ENCODE results near the gene GALP. TPM values are rescaled to one million over a fixed set of nuclear protein-coding genes. Genes with fewer than 3 reads are reported as not detected.
"Not testable (repeated sequence)": the region's sequence is repeated elsewhere in the genome, so short reads cannot be mapped to it uniquely, and the experiment has no call there.

Gene GALP
- total RNA-seq, 1 donor from 2014 or later: not detected

- intact Hi-C loops (cut with micrococcal nuclease): no loop called here
Measured at GRCh38 chr19:56211718-56212117, 35.9 kb downstream of the GALP start.

GRCh38 chr19:56217039-56217949 lies 41.5 kb downstream of the GALP start:
- intact Hi-C loops (cut with micrococcal nuclease): no loop called here
- Mint-ChIP-seq H3K27me3 (ENCODE audit: low read depth) (peaks cover 6% of the 10 kb centered on the region), H3K9me3 (no peaks in the 10 kb centered on the region), H3K4me1 (ENCODE audit: low read depth) (no peaks in the 10 kb centered on the region), H3K27ac (no peak overlapping the region), H3K4me3 (ENCODE audit: low read depth) (no peak overlapping the region), H3K36me3 (ENCODE audit: low read depth) (no peaks in the 10 kb centered on the region)
- DNase-seq (ENCODE audit: low spot score): no peak

More at GRCh38 chr19:56211718-56212117, 35.9 kb downstream of the GALP start:
- no peak overlapping the region for H3K4me3 Mint-ChIP-seq (ENCODE audit: low read depth)
- no peak overlapping the region for H3K27ac Mint-ChIP-seq
- H3K9me3 Mint-ChIP-seq: no peaks in the 10 kb centered on the region
- no peaks in the 10 kb centered on the region for H3K36me3 Mint-ChIP-seq (ENCODE audit: low read depth)
- H3K4me1 Mint-ChIP-seq (ENCODE audit: low read depth): no peaks in the 10 kb centered on the region
- H3K27me3 Mint-ChIP-seq (ENCODE audit: low read depth): no peaks in the 10 kb centered on the region
- no peak for DNase-seq (ENCODE audit: low spot score)

- no peak overlapping the region for H3K27ac Mint-ChIP-seq
- no peak for DNase-seq (ENCODE audit: low spot score)
- H3K4me1 Mint-ChIP-seq (ENCODE audit: low read depth): no peaks in the 10 kb centered on the region
- intact Hi-C loops (cut with micrococcal nuclease): no loop called here
- H3K36me3 Mint-ChIP-seq (ENCODE audit: low read depth): no peaks in the 10 kb centered on the region
- H3K9me3 Mint-ChIP-seq: no peaks in the 10 kb centered on the region
- H3K4me3 Mint-ChIP-seq (ENCODE audit: low read depth): no peak overlapping the region
- H3K27me3 Mint-ChIP-seq (ENCODE audit: low read depth): peaks cover 6% of the 10 kb centered on the region
Measured at GRCh38 chr19:56218961-56219360, 43.2 kb downstream of the GALP start.

GRCh38 chr19:56221442-56221841 lies 45.6 kb downstream of the GALP start:
- H3K9me3 Mint-ChIP-seq; H3K27me3 Mint-ChIP-seq (ENCODE audit: low read depth); DNase-seq (ENCODE audit: low spot score); H3K4me1 Mint-ChIP-seq (ENCODE audit: low read depth); H3K4me3 Mint-ChIP-seq (ENCODE audit: low read depth); H3K36me3 Mint-ChIP-seq (ENCODE audit: low read depth); H3K27ac Mint-ChIP-seq; intact Hi-C loops (cut with micrococcal nuclease): not testable (repeated sequence)

- Mint-ChIP-seq H3K4me3 (ENCODE audit: low read depth) (no peak overlapping the region), H3K9me3 (no peaks in the 10 kb centered on the region), H3K4me1 (ENCODE audit: low read depth) (no peaks in the 10 kb centered on the region), H3K27me3 (ENCODE audit: low read depth) (peaks cover 6% of the 10 kb centered on the region), H3K36me3 (ENCODE audit: low read depth) (no peaks in the 10 kb centered on the region), H3K27ac (no peak overlapping the region)
- intact Hi-C loops (cut with micrococcal nuclease): no loop called here
- no peak for DNase-seq (ENCODE audit: low spot score)
Measured at GRCh38 chr19:56221851-56222250, 46.0 kb downstream of the GALP start.

- intact Hi-C loops (cut with micrococcal nuclease): no loop called here
- DNase-seq (ENCODE audit: low spot score): no peak
- Mint-ChIP-seq H3K36me3 (ENCODE audit: low read depth) (no peaks in the 10 kb centered on the region), H3K4me3 (ENCODE audit: low read depth) (no peak overlapping the region), H3K27ac (no peak overlapping the region), H3K27me3 (ENCODE audit: low read depth) (peaks cover 5% of the 10 kb centered on the region), H3K9me3 (no peaks in the 10 kb centered on the region), H3K4me1 (ENCODE audit: low read depth) (no peaks in the 10 kb centered on the region)
Measured at GRCh38 chr19:56222901-56223300, 47.1 kb downstream of the GALP start.

- intact Hi-C loops (cut with micrococcal nuclease): no loop called here
- H3K9me3 Mint-ChIP-seq: no peaks in the 10 kb centered on the region
- no peak for DNase-seq (ENCODE audit: low spot score)
- no peak overlapping the region for H3K27ac Mint-ChIP-seq
- H3K36me3 Mint-ChIP-seq (ENCODE audit: low read depth): no peaks in the 10 kb centered on the region
- no peaks in the 10 kb centered on the region for H3K4me1 Mint-ChIP-seq (ENCODE audit: low read depth)
- H3K27me3 Mint-ChIP-seq (ENCODE audit: low read depth): peaks cover 2% of the 10 kb centered on the region
- no peak overlapping the region for H3K4me3 Mint-ChIP-seq (ENCODE audit: low read depth)
Measured at GRCh38 chr19:56223481-56223880, 47.7 kb downstream of the GALP start.

Other genes starting within 250 kb of the GALP start
- not detected in 2 replicates for gene NLRP13, start 243.7 kb upstream of the GALP start, total RNA-seq
- not detected in 2 replicates for gene NLRP8, start 228.2 kb upstream of the GALP start, total RNA-seq
- gene NLRP5, start 189.2 kb upstream of the GALP start, total RNA-seq: not detected in 2 replicates
- gene ZNF787, start 54.7 kb upstream of the GALP start, total RNA-seq: 35.7 and 37.8 TPM in 2 replicates
- 30.3 and 35.5 TPM in 2 replicates for gene ZNF444, start 34.7 kb upstream of the GALP start, total RNA-seq
- gene ZSCAN5B, start 21.8 kb downstream of the GALP start, total RNA-seq: not detected in 2 replicates
- gene ZSCAN5C, start 26.3 kb downstream of the GALP start, total RNA-seq: not detected in 2 replicates
- 1.7 and 2.2 TPM in 2 replicates for gene EDDM13, start 96.7 kb downstream of the GALP start, total RNA-seq
- 9.1 and 10.3 TPM in 2 replicates for gene ZSCAN5A, start 138.8 kb downstream of the GALP start, total RNA-seq
- 1.3 and 1.4 TPM in 2 replicates for gene ZNF582, start 217.5 kb downstream of the GALP start, total RNA-seq
- 1.5 and 1.7 TPM in 2 replicates for gene ZNF583, start 228.3 kb downstream of the GALP start, total RNA-seq